Glutamatergic neuron (in vitro differentiated cells): ENCODE results near the gene ASB6. TPM values are rescaled to one million over a fixed set of nuclear protein-coding genes. Genes with fewer than 3 reads are reported as not detected.

Experiments used
- DNase-seq: peaks from one replicate; pipeline ENCODE4 v3.0.0; 2022
- H3K27ac Mint-ChIP-seq: one replicate; pipeline ENCODE4 v1.8.0; 2020; ENCODE audit warnings: mild to moderate bottlenecking, mixed read lengths, inconsistent platforms; ENCODE audit not compliant: unreplicated experiment
- H3K27me3 Mint-ChIP-seq: one replicate; pipeline ENCODE4 v1.8.0; 2020; ENCODE audit warnings: mild to moderate bottlenecking, moderate library complexity, mixed read lengths, inconsistent platforms; ENCODE audit not compliant: unreplicated experiment
- H3K36me3 Mint-ChIP-seq: one replicate; pipeline ENCODE4 v1.8.0; 2020; ENCODE audit warnings: mild to moderate bottlenecking, mixed read lengths, inconsistent platforms; ENCODE audit not compliant: unreplicated experiment
- H3K4me1 Mint-ChIP-seq: one replicate; pipeline ENCODE4 v1.8.0; 2020; ENCODE audit warnings: mild to moderate bottlenecking, low read depth, mixed read lengths, inconsistent platforms; ENCODE audit not compliant: unreplicated experiment
- H3K4me3 Mint-ChIP-seq: one replicate; pipeline ENCODE4 v1.8.0; 2020; ENCODE audit warnings: mild to moderate bottlenecking, mixed read lengths, inconsistent platforms; ENCODE audit not compliant: unreplicated experiment
- H3K9me3 Mint-ChIP-seq: one replicate; pipeline ENCODE4 v1.8.0; 2020; ENCODE audit warnings: mild to moderate bottlenecking, moderate library complexity, mixed read lengths, inconsistent platforms; ENCODE audit not compliant: unreplicated experiment
- long read RNA-seq: library from polyadenylated mRNA; unstranded; transcript quantifications from one replicate; pipeline ENCODE4 v2.0.0, GENCODE V29; 2020; ENCODE audit not compliant: unreplicated experiment
- total RNA-seq: library from RNA; stranded (reverse); fragmentation: NEBNext Ultra II Directional; extraction: Animal tissue kit (Norgen Biotek cat#: 25700); gene quantifications from one replicate; pipeline ENCODE4 v1.2.1, GENCODE V29; 2021; ENCODE audit not compliant: unreplicated experiment
- TF ChIP-seq, protein P1 (sequence below): fragments of 200-600 bp; sonication (generic); IDR thresholded peaks from one replicate; pipeline ENCODE4 v1.5.0; 2021; ENCODE audit not compliant: partially characterized antibody, unreplicated experiment

ASB6 gene
- 25.4 TPM for total RNA-seq
- long read RNA-seq, transcript ASB6-201 (6 exons, 2,330 nt) = major isoform, 9 of 14 reads
- long read RNA-seq, partial matches to known transcripts = 2 of 14 reads
- long read RNA-seq, other reads (novel, unspliced or antisense) = 3 of 14 reads

DNA sequence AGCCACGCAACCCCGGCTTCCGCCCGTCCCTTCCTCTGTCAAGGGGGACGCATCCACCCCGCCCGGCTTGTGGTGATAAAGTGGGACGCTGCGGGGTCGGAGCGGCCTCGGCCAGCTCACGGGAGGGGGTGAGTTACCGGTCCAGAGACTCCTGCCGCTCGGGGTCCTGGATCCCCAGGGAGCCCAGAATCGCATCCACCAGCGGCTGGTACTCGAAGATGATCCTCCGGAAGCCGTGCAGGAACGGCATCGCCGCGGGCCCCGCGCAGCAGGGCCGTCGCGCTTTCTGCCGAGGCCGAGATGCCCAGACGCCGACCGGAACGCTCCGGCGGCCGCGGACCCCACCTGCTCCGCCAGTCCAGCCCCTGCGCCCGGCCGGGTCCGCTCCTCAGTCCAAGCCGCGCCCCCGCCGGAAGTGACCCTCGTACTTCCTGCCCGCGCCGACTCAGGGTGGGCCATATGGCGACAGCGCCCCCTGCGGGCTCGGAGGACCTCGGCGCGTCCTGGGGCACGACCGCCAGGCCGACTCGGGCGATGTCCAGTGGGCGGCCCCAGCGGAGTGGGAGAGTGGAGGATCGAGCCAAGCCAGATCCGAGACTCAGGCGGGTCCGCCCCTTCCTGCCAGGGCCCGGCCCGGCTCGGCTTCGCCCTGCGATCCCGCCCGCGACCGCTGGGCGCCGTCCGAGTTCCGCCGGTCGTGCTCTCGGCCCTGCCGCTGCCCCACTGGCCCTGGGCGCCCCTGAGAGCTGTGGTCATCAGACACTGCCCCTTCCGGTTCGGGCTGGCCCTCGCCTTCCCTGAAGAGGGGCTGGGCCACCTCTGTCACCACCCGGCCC, at the start of gene ASB6:
Gene ASB6 (minus strand): TSS at position 402 of the 836 bp plus-strand sequence. CDS start 152 bp downstream, at position 250.
- DNase-seq = peak; percentile 100
- H3K9me3 Mint-ChIP-seq = peaks cover 11% of the 10 kb centered on the region
- TF ChIP-seq, protein P1, sequence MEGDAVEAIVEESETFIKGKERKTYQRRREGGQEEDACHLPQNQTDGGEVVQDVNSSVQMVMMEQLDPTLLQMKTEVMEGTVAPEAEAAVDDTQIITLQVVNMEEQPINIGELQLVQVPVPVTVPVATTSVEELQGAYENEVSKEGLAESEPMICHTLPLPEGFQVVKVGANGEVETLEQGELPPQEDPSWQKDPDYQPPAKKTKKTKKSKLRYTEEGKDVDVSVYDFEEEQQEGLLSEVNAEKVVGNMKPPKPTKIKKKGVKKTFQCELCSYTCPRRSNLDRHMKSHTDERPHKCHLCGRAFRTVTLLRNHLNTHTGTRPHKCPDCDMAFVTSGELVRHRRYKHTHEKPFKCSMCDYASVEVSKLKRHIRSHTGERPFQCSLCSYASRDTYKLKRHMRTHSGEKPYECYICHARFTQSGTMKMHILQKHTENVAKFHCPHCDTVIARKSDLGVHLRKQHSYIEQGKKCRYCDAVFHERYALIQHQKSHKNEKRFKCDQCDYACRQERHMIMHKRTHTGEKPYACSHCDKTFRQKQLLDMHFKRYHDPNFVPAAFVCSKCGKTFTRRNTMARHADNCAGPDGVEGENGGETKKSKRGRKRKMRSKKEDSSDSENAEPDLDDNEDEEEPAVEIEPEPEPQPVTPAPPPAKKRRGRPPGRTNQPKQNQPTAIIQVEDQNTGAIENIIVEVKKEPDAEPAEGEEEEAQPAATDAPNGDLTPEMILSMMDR = peak; percentile 100
- peaks cover 4% of the 10 kb centered on the region for H3K4me1 Mint-ChIP-seq
- no peaks in the 10 kb centered on the region for H3K36me3 Mint-ChIP-seq
- peak within 1 kb of the TSS; percentile 77 for H3K27ac Mint-ChIP-seq
- peak within 1 kb of the TSS; percentile 93 for H3K4me3 Mint-ChIP-seq
- H3K27me3 Mint-ChIP-seq = peaks cover 18% of the 10 kb centered on the region

- H3K4me3 Mint-ChIP-seq = no peak overlapping the region
- DNase-seq = no peak
- peaks cover 4% of the 10 kb centered on the region for H3K9me3 Mint-ChIP-seq
- H3K27me3 Mint-ChIP-seq = peaks cover 3% of the 10 kb centered on the region
- no peaks in the 10 kb centered on the region for H3K36me3 Mint-ChIP-seq
- TF ChIP-seq, protein P1 = no peak
- H3K27ac Mint-ChIP-seq = no peak overlapping the region
- H3K4me1 Mint-ChIP-seq = no peaks in the 10 kb centered on the region
Observed at GRCh38 chr9:129688285-129689043, 46.5 kb upstream of the ASB6 start.

DNA sequence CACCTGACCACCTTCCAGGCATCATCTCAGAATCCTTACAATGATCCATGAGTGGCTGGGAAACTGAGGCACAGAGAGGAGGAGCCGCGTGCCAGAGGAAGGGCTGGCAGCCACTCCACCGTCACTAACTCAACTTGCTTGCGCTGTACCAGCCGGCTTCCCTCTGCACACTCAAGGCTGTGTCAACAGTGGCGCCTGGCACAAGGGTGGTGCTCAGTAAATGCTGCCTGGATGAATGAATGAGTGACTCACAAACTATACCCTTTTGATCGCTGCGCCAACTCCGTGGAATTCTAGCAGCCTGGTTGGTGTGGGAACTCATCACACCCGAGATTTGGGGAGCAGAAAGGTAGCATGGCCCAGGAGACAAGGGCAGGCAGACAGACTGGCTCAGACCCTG, 45.4 kb upstream of the ASB6 start:
- Mint-ChIP-seq H3K36me3 (no peaks in the 10 kb centered on the region), H3K27ac (no peak overlapping the region)

GRCh38 chr9:129686736-129687135, 44.8 kb upstream of the ASB6 start:
- Mint-ChIP-seq H3K4me1 (no peaks in the 10 kb centered on the region), H3K36me3 (no peaks in the 10 kb centered on the region), H3K9me3 (no peaks in the 10 kb centered on the region), H3K27ac (no peak overlapping the region), H3K27me3 (peaks cover 3% of the 10 kb centered on the region), H3K4me3 (no peak overlapping the region)
- TF ChIP-seq, protein P1 = no peak
- DNase-seq = no peak

More for the DNA sequence above, 45.4 kb upstream of the ASB6 start:
- no peaks in the 10 kb centered on the region for H3K4me1 Mint-ChIP-seq
- no peak overlapping the region for H3K4me3 Mint-ChIP-seq
- TF ChIP-seq, protein P1 = no peak
- DNase-seq = no peak
- H3K27me3 Mint-ChIP-seq = peaks cover 3% of the 10 kb centered on the region
- H3K9me3 Mint-ChIP-seq = peaks cover under 1% of the 10 kb centered on the region
